ENCODE results near the gene ALOX15.
A peak's percentile ranks its signal among the peaks of the same experiment; 100 is the strongest.
"Not testable (repeated sequence)": the region's sequence is repeated elsewhere in the genome, so short reads cannot be mapped to it uniquely, and the experiment has no call there.

Gene ALOX15

GRCh38 chr17:4592240-4593005 lies 49.1 kb downstream of the ALOX15 start:
- no peak for DNase-seq

GRCh38 chr17:4591529-4591928 lies 49.9 kb downstream of the ALOX15 start:
- no peak for DNase-seq

- DNase-seq: no peak
Measured at GRCh38 chr17:4590981-4591453, 50.5 kb downstream of the ALOX15 start.

- DNase-seq: not testable (repeated sequence)
Measured at GRCh38 chr17:4590042-4590441, 51.4 kb downstream of the ALOX15 start.

GRCh38 chr17:4588898-4589625 lies 52.4 kb downstream of the ALOX15 start:
- no peak for DNase-seq

GRCh38 chr17:4588391-4588790 lies 53.1 kb downstream of the ALOX15 start:
- DNase-seq: no peak

GRCh38 chr17:4587803-4588202 lies 53.7 kb downstream of the ALOX15 start:
- no peak for DNase-seq

- no peak for DNase-seq
Measured at GRCh38 chr17:4587195-4587594, 54.3 kb downstream of the ALOX15 start.

GRCh38 chr17:4586043-4586442 lies 55.4 kb downstream of the ALOX15 start:
- no peak for DNase-seq

GRCh38 chr17:4585638-4585994 lies 55.9 kb downstream of the ALOX15 start:
- DNase-seq: no peak

- DNase-seq: no peak
Measured at GRCh38 chr17:4584917-4585637, 56.4 kb downstream of the ALOX15 start.

- peak; percentile 26 for DNase-seq
Measured at GRCh38 chr17:4584101-4584916, 57.2 kb downstream of the ALOX15 start, which contains the start of gene SMTNL2. SMTNL2 (plus strand) TSS chr17:4584529; CDS start chr17:4584606, 77 bp downstream.

- peak; percentile 13 for DNase-seq
Measured at GRCh38 chr17:4583782-4584100, 57.7 kb downstream of the ALOX15 start.

GRCh38 chr17:4583206-4583605 lies 58.3 kb downstream of the ALOX15 start:
- DNase-seq: no peak

GRCh38 chr17:4582691-4583090 lies 58.8 kb downstream of the ALOX15 start:
- DNase-seq: no peak

GRCh38 chr17:4582101-4582501 lies 59.4 kb downstream of the ALOX15 start:
- DNase-seq: no peak
